Epithelial cell of esophagus (primary cell): ENCODE data around the gene CST9L.

ENCODE experiments used
- DNase-seq: peaks from one replicate; pipeline ENCODE4 v3.0.0; 2010; ENCODE audit warnings: low read depth
- H3K4me3 ChIP-seq: 2 replicates; pipeline ENCODE4 v1.5.1; 2011; ENCODE audit warnings: mild to moderate bottlenecking, low read length, control low read depth
- TF ChIP-seq, protein P1 (sequence below): IDR thresholded peaks from 2 replicates; pipeline ENCODE4 v1.5.1; 2011; ENCODE audit warnings: low read depth, mild to moderate bottlenecking, low read length, control low read depth, inconsistent platforms; ENCODE audit not compliant: insufficient read depth; ENCODE audit errors: missing control alignments

The CST9L gene, protein sequence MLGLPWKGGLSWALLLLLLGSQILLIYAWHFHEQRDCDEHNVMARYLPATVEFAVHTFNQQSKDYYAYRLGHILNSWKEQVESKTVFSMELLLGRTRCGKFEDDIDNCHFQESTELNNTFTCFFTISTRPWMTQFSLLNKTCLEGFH

DNA sequence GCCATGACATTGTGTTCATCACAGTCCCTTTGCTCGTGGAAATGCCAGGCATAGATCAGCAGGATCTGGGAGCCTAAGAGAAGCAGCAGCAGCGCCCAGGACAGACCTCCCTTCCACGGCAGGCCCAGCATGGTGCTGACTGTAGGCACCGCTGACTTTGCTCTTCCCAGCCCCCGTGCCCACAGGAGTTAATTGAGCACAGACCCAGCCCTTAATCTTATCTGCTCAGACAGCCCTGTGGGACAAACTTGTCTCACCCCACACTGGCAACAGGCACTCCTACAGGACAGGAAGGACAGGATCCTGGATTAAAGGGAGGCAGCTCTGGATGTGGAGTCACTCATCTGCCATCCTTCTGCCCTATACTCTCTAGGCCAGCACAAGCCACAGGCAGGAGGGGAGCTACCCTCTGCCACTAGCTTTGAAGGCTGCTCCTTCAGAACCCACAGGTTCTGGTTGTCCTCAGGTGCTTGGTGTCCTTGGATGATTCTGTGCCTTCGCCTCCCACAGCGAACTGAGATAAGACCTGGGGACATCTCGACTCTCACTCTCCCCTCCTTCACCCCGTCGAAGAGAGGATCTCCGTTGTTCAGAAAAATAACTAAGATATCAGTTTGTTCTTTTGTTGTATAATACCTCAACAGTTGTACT is at the start of gene CST9L:
Gene CST9L, minus strand, starts transcription at position 165 of the 651 bp plus-strand sequence. Its CDS starts 34 bp downstream, at position 131.
- TF ChIP-seq, protein P1, sequence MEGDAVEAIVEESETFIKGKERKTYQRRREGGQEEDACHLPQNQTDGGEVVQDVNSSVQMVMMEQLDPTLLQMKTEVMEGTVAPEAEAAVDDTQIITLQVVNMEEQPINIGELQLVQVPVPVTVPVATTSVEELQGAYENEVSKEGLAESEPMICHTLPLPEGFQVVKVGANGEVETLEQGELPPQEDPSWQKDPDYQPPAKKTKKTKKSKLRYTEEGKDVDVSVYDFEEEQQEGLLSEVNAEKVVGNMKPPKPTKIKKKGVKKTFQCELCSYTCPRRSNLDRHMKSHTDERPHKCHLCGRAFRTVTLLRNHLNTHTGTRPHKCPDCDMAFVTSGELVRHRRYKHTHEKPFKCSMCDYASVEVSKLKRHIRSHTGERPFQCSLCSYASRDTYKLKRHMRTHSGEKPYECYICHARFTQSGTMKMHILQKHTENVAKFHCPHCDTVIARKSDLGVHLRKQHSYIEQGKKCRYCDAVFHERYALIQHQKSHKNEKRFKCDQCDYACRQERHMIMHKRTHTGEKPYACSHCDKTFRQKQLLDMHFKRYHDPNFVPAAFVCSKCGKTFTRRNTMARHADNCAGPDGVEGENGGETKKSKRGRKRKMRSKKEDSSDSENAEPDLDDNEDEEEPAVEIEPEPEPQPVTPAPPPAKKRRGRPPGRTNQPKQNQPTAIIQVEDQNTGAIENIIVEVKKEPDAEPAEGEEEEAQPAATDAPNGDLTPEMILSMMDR, result no peak
- no peak for DNase-seq
- no peak within 1 kb of the TSS for H3K4me3 ChIP-seq

DNA sequence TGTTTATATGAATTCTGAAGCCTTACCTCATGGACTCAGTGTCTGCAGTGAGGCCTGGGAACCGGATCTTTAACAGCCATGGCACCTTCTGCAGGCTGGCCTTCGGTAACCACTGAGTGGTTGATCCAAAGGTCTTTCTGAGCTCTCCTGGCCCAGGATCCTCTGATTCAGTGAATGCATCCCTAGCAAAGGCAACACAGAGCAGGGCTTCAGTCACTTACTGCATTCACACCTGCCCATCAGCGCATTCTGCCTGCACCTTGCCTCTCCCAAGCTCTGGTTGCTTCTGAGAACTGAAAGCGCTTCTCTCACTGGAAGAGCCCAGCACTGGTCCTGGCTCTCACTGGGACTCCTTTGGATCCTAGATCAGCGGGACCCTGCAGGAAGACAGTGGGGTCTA is 45.9 kb upstream of the CST9L start:
- TF ChIP-seq, protein P1, result no peak
- no peak for DNase-seq

DNA sequence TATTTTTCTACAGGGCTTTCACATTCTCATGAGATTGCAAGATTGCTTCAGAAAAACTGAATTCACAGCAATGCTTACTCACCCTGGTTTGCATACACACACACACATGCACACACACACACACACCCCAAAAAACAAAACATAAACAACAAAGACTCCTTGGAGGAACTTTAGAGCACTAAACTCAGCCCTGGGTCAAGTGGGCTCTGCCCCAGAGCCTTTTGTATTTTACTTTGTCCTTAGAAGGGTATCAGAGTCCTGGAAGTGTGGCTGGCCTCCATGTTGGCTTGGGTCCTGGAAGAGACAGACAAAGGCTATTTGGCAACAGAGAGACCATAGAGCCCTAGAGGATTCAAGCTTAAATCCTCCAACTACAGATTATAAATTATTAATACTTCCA is 45.4 kb upstream of the CST9L start:
- H3K4me3 ChIP-seq, result no peak overlapping the region
- TF ChIP-seq, protein P1, result no peak

More for the DNA sequence above, 45.9 kb upstream of the CST9L start:
- H3K4me3 ChIP-seq, result no peak overlapping the region

DNA sequence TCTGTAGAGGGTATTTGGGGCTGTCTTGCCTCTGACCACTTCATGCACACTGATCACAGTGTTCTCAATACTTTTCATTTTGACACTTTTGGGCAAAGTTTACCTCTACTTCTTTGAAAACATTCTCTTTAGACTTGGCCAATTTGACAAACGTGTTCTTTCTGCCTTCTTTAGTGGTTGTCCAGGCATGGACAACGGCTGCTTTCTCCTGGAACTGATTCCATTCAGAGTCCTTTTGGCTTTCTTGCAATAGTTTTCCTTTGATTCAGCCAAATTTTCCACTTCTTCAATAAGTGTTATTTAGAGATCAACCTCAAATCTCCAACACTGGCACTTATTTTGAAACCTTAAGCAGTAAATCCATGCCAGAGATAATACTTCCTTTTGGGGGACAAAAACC is 44.1 kb upstream of the CST9L start:
- no peak overlapping the region for H3K4me3 ChIP-seq
- TF ChIP-seq, protein P1, result no peak

More for the DNA sequence above, 45.4 kb upstream of the CST9L start:
- no peak for DNase-seq

DNA sequence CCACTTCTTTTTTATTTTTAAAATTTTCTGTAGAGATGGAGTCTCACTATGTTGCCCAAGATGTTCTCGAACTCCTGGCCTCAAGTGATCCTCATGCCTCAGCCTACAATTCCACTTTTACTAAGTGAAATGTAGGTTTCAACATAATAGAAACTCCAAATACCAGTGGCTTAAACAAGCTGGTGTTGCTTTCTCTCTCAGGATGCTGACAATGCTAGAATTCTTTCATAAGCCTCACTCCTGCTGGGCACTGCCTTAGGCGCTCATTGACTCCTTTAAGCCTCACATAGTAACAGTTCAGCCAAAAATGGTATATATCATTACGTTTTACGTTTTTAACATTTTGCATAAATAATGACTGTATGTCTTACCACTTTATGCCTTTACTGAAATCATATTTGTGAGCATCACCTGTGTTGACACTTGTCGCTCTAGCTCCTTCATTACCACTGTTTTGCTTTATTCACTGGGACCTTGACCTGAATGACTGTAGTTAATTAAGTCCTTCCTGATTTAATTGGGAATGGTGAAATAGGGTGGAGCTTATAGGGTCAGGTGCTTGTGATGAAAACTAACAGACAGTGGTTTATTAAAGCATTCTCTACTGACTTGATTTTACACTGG is 41.3 kb upstream of the CST9L start:
- no peak for DNase-seq
- TF ChIP-seq, protein P1, result no peak
- H3K4me3 ChIP-seq, result no peak overlapping the region

More for the DNA sequence above, 44.1 kb upstream of the CST9L start:
- DNase-seq, result no peak

DNA sequence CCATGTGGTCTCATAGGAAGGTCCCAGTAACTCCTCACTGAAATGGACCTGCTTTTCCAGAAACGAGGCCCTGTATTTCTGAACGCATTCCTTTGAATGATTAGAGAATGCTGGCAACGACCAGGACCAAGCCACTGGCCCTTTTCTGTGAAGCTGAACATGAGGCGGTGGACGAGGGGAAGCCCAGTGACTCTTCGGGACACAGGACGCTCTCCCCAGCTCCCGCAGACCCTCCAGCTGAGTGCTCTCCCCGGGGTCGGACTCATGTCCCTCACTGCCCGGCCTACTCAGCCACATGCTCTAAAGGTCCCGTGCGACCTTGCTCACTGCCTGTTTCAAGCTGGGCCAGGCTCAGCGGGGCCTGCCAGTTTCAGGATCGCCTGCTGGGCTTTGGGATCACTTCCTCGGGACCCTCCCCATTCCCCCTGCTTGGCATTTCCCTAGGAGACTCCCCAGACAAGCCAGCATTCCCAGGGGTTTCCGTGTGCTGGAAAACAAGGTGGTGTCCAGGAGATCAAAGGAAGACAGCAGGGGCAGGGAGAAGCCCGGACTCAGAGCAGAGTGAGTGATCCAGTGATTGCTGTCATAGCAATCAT is 40.1 kb upstream of the CST9L start:
- TF ChIP-seq, protein P1, result no peak
- no peak overlapping the region for H3K4me3 ChIP-seq
- DNase-seq, result no peak
